ENCODE measurements around the gene GRID2IP.

GRID2IP gene

DNA sequence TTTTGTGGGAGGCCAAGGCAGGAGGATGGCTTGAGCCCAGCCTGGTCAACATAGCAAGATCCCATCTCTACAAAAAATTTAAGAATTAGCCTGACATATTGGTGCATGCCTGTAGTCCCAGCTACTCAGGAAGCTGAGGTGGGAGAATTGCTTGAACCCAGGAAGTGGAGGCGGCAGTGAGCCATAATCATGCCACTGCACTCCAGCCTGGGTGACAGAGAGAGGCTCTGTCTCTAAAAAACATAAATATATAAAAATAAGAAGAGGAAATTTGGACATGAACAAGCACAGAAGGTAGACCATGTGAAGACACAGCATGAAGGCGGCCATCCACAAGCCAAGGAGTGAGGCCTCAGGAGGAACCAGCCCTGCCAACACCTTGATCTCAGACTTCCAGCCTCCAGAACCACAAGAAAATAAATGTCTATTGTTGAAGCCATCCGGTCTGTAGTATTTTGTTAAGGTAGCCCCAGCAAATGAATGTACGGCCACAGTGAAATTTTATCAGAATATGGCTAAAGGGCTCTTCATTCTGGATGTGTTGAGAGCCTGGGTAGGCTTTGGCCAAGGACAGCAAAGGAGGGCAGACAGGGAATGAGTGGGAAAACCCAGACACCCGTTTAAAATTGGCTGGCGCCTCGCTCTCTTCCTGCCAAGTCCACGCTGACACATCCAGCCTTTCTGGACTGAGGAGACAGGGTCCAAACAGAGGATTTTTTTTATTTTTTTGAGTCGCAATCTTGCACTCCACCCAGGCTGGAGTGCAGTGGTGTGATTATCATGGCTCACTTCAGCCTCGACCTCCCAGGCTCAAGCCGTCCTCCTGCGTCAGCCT, 12.9 kb upstream of the GRID2IP start:
- peak in 19 of 58 donors; percentile 8 to 38 (median 16) for DNase-seq

DNA sequence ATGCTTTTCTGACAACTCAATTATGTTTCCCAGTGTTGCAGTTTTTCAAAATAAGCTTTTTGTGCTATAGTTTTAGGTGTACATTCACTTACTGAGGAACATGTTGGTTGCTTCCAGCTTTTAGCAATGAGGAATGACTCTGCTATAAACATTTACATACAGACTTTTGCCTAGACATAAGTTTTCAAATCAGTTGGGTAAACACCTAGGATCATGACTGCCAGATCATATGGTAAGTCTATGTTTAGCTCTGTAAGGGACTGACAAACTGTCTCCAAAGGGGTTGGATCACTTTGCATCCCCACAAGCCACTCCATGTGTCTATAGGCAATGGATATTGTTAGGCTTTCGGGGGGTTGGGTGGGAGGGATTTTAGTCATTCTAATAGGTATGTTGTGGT, 10.8 kb upstream of the GRID2IP start:
- no peak for DNase-seq

DNA sequence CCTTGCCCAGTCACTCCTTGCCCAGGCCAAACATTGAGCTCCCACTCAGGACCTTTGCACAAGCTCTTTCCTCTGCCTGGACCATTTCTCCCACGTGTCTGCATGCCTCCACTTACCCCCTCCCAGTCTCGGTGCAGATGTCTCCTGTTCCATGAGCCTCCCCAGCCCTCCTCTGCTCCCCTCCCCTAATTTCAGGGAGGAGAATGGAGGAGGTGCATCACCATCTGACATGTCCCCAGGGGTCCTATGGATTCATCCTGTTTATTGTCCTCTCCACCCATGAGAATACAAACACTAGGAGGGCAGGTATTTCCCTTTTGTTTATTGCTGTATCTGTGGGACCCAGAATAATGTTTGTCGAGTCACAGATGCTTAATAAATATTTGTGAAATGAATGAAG, 8.6 kb upstream of the GRID2IP start:
- no peak for DNase-seq

DNA sequence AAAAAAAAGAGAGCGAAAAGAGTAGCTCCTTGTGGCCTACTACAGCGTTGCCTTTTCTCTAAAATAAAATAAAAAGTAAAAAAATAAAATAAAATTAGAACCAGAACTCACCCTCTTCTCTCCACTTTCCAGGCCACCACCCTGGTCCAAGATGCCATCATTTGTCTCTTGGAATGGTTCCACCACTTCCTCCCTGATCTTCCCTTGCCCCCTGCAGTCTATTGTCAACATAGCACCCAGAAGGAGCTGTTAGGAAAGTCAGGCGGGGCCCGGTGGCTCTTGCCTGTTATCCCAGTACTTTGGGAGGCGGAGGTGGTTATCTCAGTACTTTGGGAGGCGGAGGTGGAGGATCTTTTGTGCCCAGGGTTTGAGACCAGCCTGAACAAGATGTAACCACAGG, 7.6 kb upstream of the GRID2IP start:
- no peak for DNase-seq

DNA sequence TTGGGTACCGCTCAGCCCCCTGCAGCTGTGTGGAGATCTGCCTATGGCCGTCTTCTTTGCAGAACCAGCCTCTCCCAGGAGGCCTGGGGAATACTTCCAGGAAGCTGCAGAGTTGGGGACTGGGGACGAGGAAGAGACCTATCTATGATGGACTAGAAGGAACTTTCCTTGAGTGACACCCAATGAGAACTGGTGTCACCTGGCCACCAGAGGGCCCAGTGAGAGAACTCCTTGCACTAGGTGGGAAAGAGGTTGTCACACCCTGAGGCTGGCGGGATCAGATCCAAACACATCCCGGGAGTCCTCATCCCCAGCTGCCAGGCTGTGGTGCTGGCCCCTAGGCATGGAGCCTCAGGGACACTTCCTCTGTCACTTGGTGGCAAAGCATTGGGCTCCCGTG, 4.9 kb upstream of the GRID2IP start:
- DNase-seq = no peak

DNA sequence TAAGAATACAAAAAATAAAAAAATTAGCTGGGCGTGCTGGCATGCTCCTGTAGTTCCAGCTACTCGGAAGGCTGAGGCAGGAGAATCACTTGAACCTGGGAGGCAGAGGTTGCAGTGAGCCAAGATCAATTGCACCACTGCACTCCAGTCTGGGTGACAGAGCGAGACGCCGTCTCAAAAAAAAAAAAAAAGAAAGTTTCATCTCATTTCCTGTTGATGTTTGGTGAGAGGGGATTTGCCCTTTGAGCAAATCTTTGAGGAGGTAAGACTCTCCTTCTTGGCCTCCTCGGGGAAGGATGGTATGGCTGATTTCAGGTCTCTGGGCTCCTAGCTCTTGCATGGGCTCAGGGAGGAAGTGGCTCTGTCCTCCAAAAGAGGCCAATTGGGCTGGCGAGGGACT, 3.6 kb upstream of the GRID2IP start:
- DNase-seq = no peak

DNA sequence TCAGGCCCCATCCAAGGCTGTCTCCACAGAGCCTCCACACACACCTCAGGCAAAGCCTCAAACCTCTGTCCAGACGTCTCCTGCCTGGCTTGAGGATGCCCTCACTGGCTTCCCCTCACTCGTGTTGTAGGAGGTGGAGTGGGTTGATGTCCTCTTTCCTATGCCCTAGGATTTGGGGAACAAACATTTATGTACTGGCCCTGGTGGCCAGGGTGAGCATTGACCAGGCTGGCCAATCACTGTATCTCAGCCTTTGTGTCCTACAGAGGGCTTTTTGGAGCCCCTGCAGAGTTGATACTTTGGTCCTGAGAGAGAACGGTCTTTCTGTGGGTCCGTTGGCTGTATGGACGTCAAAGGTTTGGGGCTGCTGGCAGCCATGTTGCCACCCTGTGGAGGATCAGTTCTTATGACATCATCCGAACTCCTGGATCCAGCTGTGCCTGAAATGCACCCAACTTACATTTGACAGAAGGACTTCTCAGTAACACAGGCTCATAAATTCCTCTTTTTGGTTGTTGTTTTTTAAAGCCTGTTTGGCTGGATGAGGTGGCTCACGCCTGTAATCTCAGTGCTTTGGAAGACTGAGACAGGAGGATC, 2.3 kb upstream of the GRID2IP start:
- no peak for DNase-seq

DNA sequence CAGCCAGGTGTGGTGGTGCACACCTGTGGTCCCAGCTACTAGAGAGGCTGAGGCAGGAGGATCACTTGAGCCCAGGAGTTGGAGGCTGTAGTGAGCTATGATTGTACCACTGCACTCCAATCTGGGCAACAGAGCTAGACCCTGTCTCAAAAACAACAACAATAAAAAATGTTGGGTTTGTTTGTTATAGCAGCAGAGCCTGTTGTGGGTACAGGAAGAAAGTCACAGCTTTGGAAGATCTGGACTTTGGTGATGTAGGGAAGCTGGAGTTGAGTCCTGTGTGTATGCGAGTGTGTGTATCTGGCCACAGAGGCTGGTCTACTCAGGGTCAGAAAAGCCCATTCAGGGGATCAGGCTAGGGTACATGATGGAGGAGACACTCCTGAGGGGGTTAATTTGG, 3.9 kb downstream of the GRID2IP start:
- no peak for DNase-seq

DNA sequence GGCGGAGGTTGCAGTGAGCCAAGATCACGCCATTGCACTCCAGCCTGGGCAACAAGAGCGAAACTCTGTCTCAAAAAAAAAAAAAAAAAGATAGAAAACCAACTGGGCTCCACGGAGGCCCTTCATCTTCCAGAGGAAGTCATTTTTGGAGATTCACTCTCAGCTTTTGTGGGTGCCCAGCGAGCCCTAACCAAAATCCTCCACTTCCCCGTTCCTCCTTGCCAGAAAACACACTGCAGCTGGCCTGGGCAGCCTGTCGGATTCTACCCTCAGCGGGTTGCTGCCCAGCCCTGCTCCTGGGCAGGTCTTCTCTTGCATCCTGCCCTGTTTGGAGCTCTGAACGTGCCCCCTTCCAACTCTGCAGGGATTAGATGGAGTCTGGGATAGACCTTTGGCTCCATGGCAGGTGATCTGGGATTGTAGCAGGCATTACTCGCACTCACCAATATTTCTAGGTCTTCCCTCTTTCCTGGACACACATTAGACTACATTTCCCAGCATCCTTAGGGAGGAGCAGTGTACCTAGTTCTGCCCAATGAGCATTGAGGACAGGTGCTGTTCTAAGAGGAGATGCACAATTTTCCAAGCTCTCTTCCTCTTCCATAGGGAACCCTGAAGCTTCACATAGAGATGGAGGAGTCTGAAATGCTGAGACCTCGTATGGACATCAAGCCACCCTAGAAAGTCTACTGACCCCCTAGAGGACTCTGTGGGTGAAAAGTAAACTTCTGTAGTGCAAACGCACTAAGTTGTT, 4.6 kb downstream of the GRID2IP start:
- no peak for DNase-seq

DNA sequence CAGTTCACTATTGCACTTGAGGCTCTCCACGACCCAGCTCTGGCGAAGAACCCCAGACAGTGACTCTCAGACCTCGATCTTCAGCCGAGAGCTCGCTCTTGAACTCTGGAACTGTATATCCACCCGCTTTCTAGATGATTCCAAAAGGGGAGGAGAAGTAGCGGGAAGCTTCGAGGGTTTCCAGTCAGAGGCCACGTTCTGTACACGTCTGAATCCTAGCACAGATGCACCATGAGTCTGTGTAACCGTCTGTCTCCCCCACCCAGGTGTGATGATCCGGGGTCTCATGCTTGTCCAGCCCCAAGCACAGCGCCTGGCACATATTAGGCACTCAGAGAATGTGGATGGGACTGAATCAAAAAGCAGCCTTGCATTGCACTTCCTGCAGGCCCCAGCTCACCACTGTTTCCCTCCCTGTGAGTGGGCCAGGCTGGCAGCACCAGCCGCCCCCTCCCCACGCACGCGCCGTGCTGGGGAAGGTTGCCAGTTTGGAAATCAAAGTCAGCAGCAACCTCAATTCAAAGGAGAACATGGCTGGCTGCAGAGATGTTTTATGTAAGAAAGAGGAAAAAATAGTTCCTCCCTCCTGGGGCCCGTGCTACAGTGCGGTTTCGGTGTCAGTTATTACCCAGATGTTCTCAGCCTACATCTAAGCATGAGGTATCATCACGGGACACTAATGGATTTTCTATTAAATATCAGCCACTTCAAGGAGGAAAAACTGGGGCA, 5.7 kb downstream of the GRID2IP start:
- DNase-seq = peak in 3 of 58 donors; percentile 14 to 32 (median 21)

DNA sequence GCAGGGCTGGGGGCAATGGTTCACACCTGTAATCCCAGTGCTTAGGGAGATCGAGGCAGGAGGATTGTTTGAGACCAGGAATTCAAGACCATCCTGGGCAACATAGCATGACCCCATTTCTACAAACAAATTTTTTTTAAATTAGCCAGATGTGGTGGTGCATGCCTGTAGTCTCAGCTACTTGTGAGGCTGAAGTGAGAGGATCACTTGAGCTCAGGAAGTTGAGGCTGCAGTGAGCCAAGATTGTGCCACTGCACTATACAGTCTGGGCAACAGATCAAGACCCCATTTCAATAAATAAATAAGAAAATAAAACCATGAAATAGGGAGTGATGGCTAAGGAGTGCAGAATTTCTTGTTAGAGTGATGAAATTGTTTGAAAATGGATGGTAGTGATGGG, 8.9 kb downstream of the GRID2IP start:
- no peak for DNase-seq

DNA sequence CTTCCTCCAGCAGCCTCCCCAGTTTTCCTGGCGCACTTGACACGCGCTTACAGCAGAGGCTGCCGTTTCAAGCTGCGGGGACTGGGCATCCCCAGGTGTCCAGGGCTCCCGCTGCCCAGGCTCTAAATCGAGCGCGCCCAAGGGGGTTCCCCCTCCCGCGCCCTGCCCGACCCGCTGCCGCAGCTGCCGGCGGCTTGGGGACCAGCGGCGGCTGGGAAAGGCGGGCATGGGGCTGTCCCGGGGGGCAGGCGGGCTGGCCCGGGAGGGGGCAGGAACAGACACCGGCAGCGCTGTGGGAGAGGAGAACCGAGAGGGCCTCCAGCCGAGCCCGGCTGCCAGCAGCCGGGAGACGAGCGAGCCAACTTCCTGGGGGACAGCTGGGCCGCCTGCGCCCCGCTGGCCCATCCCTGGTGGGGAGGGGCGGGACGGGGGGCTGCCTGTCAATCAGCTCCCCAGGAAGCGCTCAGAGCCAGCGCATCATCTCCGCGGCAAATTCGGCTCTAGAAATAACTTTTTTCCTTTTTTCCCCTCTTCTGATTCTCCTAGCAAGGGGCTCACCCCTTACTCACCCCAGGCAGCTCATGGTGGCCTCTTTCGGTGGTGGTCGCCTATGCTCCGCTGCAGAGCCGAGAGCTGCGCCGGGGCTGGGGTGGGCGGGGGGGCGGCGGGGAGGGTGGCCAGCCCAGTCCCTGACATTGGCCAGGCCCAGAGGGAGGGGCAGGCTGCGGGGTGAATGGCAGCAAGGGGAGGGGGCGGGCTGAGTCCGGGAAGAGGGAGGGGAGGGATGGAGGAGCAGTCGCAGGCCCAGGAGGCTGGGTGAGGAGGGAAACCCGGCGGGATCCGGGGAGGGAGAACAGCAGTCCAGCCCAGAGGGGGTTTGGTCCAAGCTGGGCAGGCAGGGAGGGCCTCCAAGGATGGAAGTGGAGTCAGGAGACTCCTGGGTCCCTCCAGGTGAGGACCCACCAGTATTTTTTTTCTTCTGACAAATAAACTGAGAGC, 14.7 kb downstream of the GRID2IP start:
- DNase-seq = peak in 18 of 58 donors; percentile 5 to 44 (median 16)

DNA sequence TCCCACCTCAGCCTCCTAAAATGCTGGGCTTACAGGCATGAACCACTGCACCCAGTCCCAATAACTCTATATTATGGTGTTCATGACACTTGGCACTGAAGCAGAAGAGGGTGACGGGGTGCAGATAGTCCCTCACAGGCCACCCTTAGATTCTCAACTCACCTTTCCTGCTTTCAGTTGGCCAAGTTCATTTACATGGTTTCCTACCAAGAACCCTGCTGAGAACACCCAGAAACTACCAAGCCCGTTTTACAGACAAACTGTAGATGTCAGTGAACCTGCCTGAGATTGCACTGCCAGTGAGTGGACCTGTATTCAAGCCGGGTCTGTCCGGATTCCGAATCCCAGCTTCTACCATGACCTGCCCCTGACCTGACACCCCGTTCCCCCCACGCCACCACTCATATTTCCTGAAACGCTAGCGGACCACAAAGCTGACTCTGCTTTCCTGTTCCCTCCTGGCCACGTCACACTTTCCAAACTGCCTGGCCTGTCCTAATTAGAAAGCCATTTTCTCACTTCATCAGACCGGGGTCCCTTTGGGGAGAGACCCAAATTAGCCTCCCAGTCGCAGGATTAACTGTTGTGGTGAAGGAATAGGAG, 17.3 kb downstream of the GRID2IP start:
- DNase-seq = no peak

DNA sequence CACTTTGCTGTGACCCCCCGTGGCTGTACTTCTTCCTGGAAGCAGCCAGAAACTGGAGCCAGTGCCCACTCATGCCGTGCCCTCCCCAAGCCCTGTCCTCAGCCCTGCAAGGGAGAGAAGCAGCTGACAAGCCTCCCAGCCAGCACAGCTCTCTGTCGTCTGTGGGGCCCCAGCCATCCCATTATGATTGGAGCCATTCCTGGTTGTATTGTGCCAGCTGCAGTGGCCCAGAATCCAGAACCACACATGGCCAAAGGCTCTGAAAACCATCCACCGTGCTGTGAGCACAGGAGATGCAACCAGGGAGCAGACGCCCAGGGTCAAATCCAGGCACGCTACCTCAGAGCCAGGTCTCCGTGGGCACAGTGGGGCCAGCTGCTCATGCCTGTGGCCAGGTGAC, 18.7 kb downstream of the GRID2IP start:
- peak in 4 of 58 donors; percentile 5 to 8 (median 6) for DNase-seq

DNA sequence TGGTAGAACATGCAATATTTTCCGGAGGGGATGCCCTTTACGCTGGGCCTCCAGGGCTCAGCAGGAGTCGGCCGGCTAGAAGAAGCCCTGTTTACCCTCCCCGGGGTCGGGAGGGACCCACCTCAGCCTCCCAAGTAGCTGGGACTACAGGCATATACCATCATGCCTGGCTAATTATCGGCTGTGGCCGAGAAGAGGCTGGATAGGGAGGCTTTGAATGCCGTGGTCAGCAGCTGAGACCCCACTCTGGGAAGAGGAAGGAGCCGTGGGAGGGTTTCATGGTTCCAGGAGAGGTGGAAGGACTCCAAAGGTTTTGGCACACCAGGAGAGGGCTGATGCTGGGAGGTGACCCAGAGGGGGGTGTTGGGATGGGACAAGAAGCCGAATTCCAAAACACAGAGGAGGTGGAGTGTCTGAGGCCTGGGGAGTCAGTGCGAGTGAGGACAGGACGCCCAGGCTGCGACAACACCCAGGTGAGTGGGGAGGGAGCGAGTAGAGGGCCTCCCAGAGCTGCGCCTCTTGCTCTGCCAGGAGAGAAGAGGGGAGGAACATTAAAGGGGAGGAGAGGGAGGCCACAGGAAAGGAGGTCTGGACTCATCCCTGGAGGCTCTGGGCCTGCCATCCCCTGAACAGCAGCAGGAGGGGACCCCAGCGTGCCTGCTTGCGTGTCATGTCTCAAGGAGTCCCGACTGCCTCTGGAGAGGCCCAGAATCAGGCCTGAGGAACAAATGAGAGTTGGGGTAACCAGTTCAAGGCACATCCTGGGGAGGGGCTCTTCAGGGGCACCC, 19.6 kb downstream of the GRID2IP start:
- DNase-seq = no peak

DNA sequence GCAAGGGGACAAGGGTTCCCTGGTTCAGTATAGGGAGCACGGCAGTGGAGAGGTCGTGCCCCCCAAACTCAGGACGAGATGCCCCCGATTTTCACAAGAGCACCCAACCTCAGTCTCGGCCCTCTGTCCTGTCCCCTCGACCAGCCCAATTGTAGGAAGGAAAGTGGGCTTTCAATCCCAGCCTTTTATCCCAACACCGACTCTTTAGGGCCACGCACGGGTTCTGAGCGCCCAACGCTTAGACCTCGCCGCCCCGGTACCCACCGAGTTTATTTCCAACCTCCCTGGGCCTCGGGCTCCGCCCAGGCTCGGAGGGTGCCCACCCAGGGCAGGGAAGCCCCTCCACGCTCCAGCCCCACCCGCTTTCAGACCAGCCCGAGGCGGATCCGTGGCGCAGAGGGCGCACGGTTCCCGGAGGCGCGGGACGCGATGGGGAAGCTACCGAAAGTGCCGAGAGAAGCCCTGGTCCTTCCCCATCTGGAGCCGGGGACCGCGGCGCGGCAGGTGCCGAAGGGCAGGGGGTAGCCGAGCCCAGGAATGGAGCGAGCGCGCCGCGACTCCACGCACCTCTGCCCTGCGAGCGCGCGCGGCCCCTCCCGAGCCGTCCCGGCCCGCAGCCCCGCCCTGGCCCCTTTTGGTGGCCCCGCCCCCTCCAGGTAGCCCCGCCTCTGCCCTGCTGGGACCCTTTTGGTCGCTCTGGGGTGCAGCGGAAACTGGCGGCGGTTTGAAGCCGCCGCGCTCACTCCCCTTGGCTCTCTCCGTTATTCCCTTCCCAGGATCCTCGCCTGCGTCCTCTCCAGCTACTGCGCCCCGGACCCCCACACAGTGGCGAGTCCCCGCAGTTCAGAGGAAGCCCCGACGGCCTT, 20.4 kb downstream of the GRID2IP start:
- peak in 1 of 58 donors; percentile 11 for DNase-seq

DNA sequence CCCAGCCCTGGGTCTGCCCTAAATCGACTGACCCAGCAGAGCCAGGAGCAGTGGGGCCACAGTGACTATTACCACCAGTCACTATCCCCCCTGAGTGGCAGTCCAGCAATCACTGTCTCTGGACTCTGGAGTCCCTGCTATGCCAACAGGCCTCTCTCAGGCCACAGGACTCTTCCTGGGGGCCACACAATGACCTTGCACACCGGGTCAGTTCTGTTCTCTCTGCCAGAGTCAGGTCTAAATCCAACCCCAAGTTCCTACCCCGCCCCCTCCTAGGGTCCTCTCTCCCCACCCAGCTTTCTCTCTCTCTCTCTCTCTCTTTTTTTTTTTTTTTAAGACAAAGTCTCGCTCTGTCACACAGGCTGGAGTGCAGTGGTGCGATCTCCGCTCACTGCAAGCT, 21.6 kb downstream of the GRID2IP start:
- DNase-seq = no peak

Data from anterior cingulate cortex (tissue), 58 donors.